ENCODE data around the gene ONECUT3.
"Not testable (repeated sequence)": the region's sequence is repeated elsewhere in the genome, so short reads cannot be mapped to it uniquely, and the experiment has no call there.

ONECUT3 gene

GRCh38 chr19:1757468-1758230 lies 4.3 kb downstream of the ONECUT3 start:
- H3K4me3 ChIP-seq (ENCODE audit: low read length), result no peak overlapping the region
- no peak for DNase-seq (ENCODE audit: low read depth)
- TF ChIP-seq, protein P1, sequence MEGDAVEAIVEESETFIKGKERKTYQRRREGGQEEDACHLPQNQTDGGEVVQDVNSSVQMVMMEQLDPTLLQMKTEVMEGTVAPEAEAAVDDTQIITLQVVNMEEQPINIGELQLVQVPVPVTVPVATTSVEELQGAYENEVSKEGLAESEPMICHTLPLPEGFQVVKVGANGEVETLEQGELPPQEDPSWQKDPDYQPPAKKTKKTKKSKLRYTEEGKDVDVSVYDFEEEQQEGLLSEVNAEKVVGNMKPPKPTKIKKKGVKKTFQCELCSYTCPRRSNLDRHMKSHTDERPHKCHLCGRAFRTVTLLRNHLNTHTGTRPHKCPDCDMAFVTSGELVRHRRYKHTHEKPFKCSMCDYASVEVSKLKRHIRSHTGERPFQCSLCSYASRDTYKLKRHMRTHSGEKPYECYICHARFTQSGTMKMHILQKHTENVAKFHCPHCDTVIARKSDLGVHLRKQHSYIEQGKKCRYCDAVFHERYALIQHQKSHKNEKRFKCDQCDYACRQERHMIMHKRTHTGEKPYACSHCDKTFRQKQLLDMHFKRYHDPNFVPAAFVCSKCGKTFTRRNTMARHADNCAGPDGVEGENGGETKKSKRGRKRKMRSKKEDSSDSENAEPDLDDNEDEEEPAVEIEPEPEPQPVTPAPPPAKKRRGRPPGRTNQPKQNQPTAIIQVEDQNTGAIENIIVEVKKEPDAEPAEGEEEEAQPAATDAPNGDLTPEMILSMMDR (conservative IDR thresholded peaks at IDR 0.05; ENCODE audit: low read depth, low read length), result no peak

GRCh38 chr19:1758231-1758577 lies 4.9 kb downstream of the ONECUT3 start:
- TF ChIP-seq, protein P1 (conservative IDR thresholded peaks at IDR 0.05; ENCODE audit: low read depth, low read length), result no peak
- H3K4me3 ChIP-seq (ENCODE audit: low read length), result no peak overlapping the region
- no peak for DNase-seq (ENCODE audit: low read depth)

- no peak overlapping the region for H3K4me3 ChIP-seq (ENCODE audit: low read length)
- TF ChIP-seq, protein P1 (conservative IDR thresholded peaks at IDR 0.05; ENCODE audit: low read depth, low read length), result no peak
- DNase-seq (ENCODE audit: low read depth), result no peak
Measured at GRCh38 chr19:1758959-1759903, 5.9 kb downstream of the ONECUT3 start.

- TF ChIP-seq, protein P1 (conservative IDR thresholded peaks at IDR 0.05; ENCODE audit: low read depth, low read length), result no peak
- H3K4me3 ChIP-seq (ENCODE audit: low read length), result no peak overlapping the region
- DNase-seq (ENCODE audit: low read depth), result no peak
Measured at GRCh38 chr19:1760020-1760419, 6.7 kb downstream of the ONECUT3 start.

DNA sequence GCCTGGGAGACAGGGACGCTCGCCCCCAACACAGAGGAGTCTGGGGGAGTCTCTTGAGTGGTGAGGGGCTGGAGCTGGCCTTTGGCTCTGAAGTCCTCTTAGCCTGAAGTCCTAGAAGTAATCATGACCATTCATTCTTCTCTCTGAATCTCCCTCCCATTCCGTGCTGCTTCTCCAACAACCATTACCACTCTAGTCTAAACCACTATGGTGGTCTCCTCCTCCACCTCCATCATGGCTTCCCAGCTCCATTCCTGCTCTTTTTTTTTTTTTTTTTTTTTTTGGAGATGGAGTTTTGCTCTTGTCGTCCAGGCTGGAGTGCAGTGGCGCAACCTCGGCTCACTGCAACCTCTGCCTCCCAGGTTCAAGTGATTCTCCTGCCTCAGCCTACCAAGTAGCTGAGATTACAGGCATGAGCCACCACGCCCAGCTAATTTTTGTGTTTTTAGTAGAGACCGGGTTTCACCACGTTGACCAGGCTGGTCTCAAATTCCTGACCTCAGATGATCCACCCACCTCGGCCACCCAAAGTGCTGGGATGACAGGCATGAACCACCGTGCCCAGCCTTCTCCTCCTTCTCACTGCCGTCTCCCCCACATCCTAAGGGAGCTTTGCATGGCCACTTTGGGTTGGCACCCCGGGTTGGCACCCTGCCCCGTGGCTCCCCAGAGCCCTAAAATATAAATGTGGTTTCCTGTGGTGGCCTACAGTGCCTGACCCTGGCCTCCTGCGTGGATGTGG lies 7.7 kb downstream of the ONECUT3 start:
- DNase-seq (ENCODE audit: low read depth); H3K4me3 ChIP-seq (ENCODE audit: low read length): not testable (repeated sequence)

DNA sequence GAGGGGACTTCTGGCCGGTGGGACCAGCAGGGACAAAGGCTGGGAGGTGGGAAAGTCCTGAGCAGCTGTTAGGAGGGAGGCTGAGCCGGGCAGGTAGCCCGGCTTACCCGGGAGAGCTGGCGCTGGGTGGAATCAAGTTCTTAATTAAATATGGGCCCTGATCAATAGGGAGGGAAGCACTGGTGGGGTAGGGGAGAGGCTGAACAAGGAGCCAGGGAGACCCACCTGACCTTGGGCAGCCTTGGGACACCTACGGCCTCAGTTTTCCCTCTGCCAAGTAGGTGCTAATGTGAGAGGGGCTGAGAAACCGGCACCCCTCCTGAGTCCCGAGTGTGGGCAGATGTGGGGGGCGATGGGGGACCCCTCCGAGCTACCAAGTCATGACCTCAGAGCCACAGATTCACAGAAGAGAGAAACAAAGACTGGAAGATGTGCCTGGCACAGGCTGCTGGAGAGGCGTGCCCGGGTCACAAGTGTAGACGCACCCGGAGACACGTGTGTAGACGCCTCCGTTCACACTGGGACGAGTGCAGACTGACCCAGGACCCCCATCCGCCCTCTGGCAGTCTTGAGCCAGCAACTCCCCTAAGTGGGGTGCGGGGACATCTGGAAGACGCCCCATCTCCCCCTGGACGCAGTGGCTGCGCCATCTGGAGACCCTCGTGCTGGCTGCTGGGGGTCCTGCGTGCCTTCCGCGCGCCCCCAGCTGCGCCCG lies 8.4 kb downstream of the ONECUT3 start:
- TF ChIP-seq, protein P1 (conservative IDR thresholded peaks at IDR 0.05; ENCODE audit: low read depth, low read length), result no peak
- H3K4me3 ChIP-seq (ENCODE audit: low read length), result no peak overlapping the region

More for the DNA sequence above, 8.4 kb downstream of the ONECUT3 start:
- DNase-seq (ENCODE audit: low read depth), result no peak
